ENCODE results near the gene GPR63. TPM values are rescaled to one million over a fixed set of nuclear protein-coding genes. Genes with fewer than 3 reads are reported as not detected.

GPR63 gene
- total and polyA plus RNA-seq, 9 of the 15 experiments (the other 6 are each of a cell fraction or from before 2014, with no cell fraction given) = 1.6 to 5.1 (median 3.7) TPM

GRCh38 chr6:96852605-96853004 lies 15.3 kb upstream of the GPR63 start:
- H3K4me1 ChIP-seq (replicated peaks in 1 of 2; ENCODE audit: control insufficient read depth in 2 of 2, insufficient read depth in 2 of 2, low read length in 2 of 2) = peaks cover 0 to 3% of the 10 kb centered on the region in 2 experiments; a peak in 1 of 5 replicates
- DNase-seq (ENCODE audit: extremely low read depth in 1 of 4, low spot score in 3 of 4) (no peak), ATAC-seq (no peak; the same call in 2 of the 3 replicates), FAIRE-seq (no peak)
- no peak overlapping the region for H2AFZ ChIP-seq (ENCODE audit: low read depth, low read length)
- in situ Hi-C loops (cut with MboI) (no loop called here), intact Hi-C loops (cut with micrococcal nuclease) (no loop called here)
- 52% methylated on average over 3 of the region's 3 CpGs for WGBS (ENCODE audit: insufficient coverage, low coverage, missing lambda C conversion rate)
- H3K9me3 ChIP-seq (replicated peaks; ENCODE audit: control insufficient read depth, insufficient read depth, low read depth, low read length) = no peaks in the 10 kb centered on the region
- H3K9me1 ChIP-seq (ENCODE audit: control insufficient read depth, insufficient read depth, low read length) = no peaks in the 10 kb centered on the region
- H3K79me2 ChIP-seq (ENCODE audit: control insufficient read depth, insufficient read depth, low read length) = no peaks in the 10 kb centered on the region
- no peak overlapping the region for H3K4me2 ChIP-seq (ENCODE audit: insufficient read depth, low read length)
- H3K4me3 ChIP-seq = no peak overlapping the region
- H4K20me1 ChIP-seq (replicated peaks; ENCODE audit: control insufficient read depth, insufficient read depth, low read length) = no peaks in the 10 kb centered on the region
- peak; percentile 94 for TF ChIP-seq ZNF766 (CRISPR knock-in tag; conservative IDR thresholded peaks at IDR 0.05)
- TF ChIP-seq MAFG (tag; conservative IDR thresholded peaks at IDR 0.05) = peak; percentile 32; the same call in 1 of the 2 replicates
- TF ChIP-seq ZNF311 (CRISPR knock-in tag; IDR thresholded peaks at IDR 0.05) = no peak
- peak; percentile 40 for TF ChIP-seq NFE2 (IDR thresholded peaks at IDR 0.05; ENCODE audit: low read depth)
- TF ChIP-seq EP400 (IDR thresholded peaks at IDR 0.05) = no peak
- TF ChIP-seq NFRKB (IDR thresholded peaks at IDR 0.05; ENCODE audit: low read depth) = no peak
- TF ChIP-seq, protein P1, sequence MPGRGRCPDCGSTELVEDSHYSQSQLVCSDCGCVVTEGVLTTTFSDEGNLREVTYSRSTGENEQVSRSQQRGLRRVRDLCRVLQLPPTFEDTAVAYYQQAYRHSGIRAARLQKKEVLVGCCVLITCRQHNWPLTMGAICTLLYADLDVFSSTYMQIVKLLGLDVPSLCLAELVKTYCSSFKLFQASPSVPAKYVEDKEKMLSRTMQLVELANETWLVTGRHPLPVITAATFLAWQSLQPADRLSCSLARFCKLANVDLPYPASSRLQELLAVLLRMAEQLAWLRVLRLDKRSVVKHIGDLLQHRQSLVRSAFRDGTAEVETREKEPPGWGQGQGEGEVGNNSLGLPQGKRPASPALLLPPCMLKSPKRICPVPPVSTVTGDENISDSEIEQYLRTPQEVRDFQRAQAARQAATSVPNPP (IDR thresholded peaks at IDR 0.05; ENCODE audit: borderline replicate concordance, insufficient read depth, insufficient read length) = no peak
- no peak for TF ChIP-seq ZNF444 (CRISPR knock-in tag; IDR thresholded peaks at IDR 0.05)
- H3K36me3 ChIP-seq (ENCODE audit: control insufficient read depth, insufficient read depth, low read length) = no peaks in the 10 kb centered on the region
- no TSS peak for BruUV-seq (replicated peaks)
- H3K27ac ChIP-seq (ENCODE audit: extremely low read depth, low read depth, low read length) = no peak overlapping the region
- ChIA-PET CTCF (ENCODE audit: low intra/inter-chr PET ratio) (no interaction called here), POLR2A (interaction anchor here (0.9 kb wide), 1 partner anchor 16 kb away, joined by 4 read pairs; no protein-coding TSS in a partner anchor)
- 0 out of 5 replicates have a peak, but pooled peaks cover 0 to 2% of the 10 kb centered on the region in 2 experiments for H3K27me3 ChIP-seq (ENCODE audit: control insufficient read depth in 2 of 2, insufficient read depth in 2 of 2, low read length in 2 of 2)
- no peak overlapping the region for H3K9ac ChIP-seq (ENCODE audit: insufficient read depth in 1 of 2, low read depth in 2 of 2, low read length in 2 of 2)

Data from K562 (cell line).